AG04449 (cell line): ENCODE results near the gene CHTF8.

ENCODE experiments used
- CTCF ChIA-PET: fragments of 350-600 bp; formaldehyde crosslinking; extraction: SDS; loops from one replicate; lab custom pipeline; 2021; ENCODE audit warnings: antibody characterized with exemption; lab: Yijun Ruan, JAX
- POLR2A ChIA-PET: fragments of 400-600, 350-600 bp; formaldehyde crosslinking; extraction: SDS; loops from one replicate; lab custom pipeline; 2020; ENCODE audit warnings: antibody characterized with exemption, inconsistent platforms; lab: Yijun Ruan, JAX
- DNase-seq: peaks from one replicate; pipeline ENCODE4 v3.0.0-alpha.2; 2010; ENCODE audit warnings: low read depth, low spot score
- H3K4me3 ChIP-seq: 2 replicates; pipeline ENCODE4 v1.5.1; 2011; ENCODE audit warnings: low read depth, mild to moderate bottlenecking, control low read depth, low read length
- CTCF ChIP-seq: IDR thresholded peaks from one replicate; pipeline ENCODE4 v1.5.1; 2011; ENCODE audit warnings: mild to moderate bottlenecking, moderate library complexity, low read length, control low read depth, inconsistent platforms; ENCODE audit not compliant: insufficient read depth; ENCODE audit errors: missing control alignments

The CHTF8 gene

GRCh38 chr16:69132424-69133252 lies at the start of gene CHTF8, which contains the start of gene UTP4:
TSS of gene CHTF8 (minus strand) at chr16:69132588. CDS start at chr16:69121458, 11,130 bp downstream.
TSS of gene UTP4 (plus strand) at chr16:69132649. CDS start at chr16:69133460, 811 bp downstream.
- H3K4me3 ChIP-seq = peak within 1 kb of the TSS; percentile 99
- no peak for TF ChIP-seq CTCF
- no peak for DNase-seq
- POLR2A ChIA-PET = interaction anchor here (1.0 kb wide), 1 partner anchor 198 kb away, joined by 5 read pairs; the partner anchor contains the start of gene PDF
- CTCF ChIA-PET = interaction anchor here (0.9 to 4.5 kb wide), 8 partner anchors 9 to 289 kb away, joined by 3 to 34 read pairs (median 7); partner anchors contain the start of gene TANGO6

- ChIA-PET POLR2A (interaction anchor here (1.0 kb wide), 1 partner anchor 13 kb away, joined by 3 read pairs; no protein-coding TSS in a partner anchor), CTCF (interaction anchor here (1.2 to 2.0 kb wide), 3 partner anchors 106 to 158 kb away, joined by 5 to 9 read pairs (median 8); no protein-coding TSS in a partner anchor)
- no peak overlapping the region for H3K4me3 ChIP-seq
- no peak for DNase-seq
- TF ChIP-seq CTCF = no peak
Observed at GRCh38 chr16:69180011-69180338, 47.6 kb upstream of the CHTF8 start.

DNA sequence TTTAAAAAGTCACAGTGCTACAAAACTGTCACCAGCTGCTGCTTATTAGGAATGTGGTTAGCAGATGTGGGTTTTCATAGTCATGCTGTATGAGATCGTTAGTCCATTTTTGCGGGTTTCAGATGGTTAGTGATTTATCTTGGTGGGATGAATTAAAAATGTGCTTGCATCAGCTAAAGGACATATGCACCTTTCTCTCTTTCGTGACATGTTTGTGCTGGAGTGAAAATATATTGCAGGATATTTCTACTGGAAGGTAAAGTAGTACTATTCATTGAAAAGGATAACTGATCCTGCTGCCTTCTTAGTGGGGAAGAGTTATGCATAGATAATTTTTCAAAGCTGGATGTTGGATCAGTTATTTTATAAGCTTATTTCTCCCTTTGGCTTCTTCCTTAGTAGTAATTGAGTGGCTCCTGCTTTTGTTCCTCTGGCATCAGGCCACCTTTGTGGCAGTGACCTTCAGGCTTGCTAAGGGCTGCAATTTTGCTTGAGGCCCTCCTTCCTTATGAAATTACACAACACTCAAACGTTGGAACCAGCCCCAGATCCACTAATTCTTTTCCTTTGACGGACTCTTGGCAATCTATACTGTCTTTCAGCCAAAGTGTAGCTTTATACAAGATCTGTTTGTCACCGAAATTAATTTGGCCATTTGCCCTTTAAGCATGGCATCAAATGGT lies 47.1 kb upstream of the CHTF8 start:
- ChIA-PET CTCF (interaction anchor here (1.2 to 2.0 kb wide), 4 partner anchors 22 to 159 kb away, joined by 4 to 9 read pairs (median 6); no protein-coding TSS in a partner anchor), POLR2A (interaction anchor here (0.5 to 1.0 kb wide), 2 partner anchors 12 to 109 kb away, joined by 3 to 7 read pairs; no protein-coding TSS in a partner anchor)
- peak; percentile 54 for DNase-seq
- H3K4me3 ChIP-seq = no peak overlapping the region
- TF ChIP-seq CTCF = no peak

DNA sequence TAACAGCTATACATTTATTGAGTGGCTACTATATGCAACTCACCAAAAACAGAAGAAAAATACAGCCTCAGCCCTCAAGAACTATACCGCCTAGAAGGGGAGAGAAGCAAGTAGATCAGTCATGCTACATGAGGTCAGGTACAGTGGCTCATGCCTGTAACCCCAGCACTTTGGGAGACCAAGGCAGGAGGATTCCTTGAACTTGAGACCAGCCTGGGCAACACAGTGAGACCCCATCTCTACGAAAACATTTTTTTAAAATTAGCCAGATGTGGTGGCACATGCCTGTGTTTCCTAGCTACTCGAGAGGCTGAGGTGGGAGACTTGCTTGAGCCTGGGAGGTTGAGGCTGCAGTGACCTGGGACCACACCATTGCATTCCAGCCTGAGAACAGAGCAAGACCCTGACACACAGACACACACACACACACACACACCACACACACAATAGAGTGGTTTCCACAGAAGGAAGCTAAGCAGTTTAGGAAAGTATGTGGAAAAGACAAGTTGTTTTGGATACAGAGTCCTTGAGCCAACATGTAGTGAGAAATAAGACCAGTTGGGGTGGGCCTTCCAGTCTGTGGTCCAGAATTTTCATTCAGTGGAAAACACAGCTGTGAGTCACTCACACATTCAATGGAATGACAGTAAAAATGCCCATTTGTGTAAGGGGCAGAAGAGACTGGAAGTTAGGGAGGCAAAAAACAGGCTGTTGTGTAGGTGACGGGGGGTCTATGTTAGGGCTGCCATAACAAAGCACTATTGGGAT lies 43.8 kb upstream of the CHTF8 start:
- ChIA-PET CTCF (interaction anchor here (0.7 to 1.6 kb wide), 6 partner anchors 9 to 112 kb away, joined by 3 to 7 read pairs (median 4); no protein-coding TSS in a partner anchor), POLR2A (no interaction called here)
- DNase-seq = no peak
- no peak overlapping the region for H3K4me3 ChIP-seq
- TF ChIP-seq CTCF = no peak

DNA sequence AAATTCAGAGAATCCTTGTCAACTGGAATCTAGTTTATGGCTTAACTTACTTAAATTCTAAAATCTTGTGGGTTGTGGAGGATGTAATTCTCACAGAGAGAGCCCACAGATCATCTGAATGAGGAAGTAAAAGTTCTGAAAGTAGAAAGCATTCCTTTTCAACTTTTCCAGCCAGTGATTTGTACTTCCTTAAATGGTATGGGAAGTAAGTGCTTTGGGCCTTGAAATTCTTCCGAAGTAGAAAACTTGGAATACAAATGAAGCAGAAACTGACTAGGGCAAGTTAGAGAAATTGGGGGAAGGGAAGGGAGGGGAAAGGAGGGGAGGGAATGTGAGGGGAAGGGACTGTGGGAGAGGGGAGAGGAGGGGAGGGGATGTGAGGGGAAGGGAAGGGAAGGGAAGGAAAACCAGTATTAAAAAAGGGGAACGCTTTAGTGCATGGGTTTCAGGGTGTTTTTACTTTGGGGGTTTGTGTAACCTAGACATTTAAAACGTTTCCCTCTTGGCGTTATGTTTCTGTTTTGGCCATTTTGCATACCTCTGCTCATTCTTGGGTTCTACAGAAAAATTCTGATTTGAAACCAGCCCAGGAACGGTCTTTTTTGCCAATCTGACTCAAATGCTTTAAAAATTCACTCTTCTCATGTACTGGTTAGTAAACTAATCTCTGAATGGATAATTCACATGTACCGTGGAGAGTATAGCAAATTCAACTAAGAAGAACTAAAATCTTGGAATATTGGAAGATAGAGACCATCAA lies 39.1 kb upstream of the CHTF8 start:
- no peak overlapping the region for H3K4me3 ChIP-seq
- peak; percentile 47 for DNase-seq
- ChIA-PET POLR2A (no interaction called here), CTCF (no interaction called here)
- no peak for TF ChIP-seq CTCF
